CD4-positive, alpha-beta T cell treated with Interleukin-4 for 1 hour (primary cell): ENCODE measurements around the gene EEPD1.

Source experiments
- DNase-seq, 2 donors: peaks; one replicate each; pipeline ENCODE4 v3.0.0-alpha.2; 2020 to 2022

The EEPD1 gene

GRCh38 chr7:36349626-36350025 lies 196.6 kb downstream of the EEPD1 start:
- DNase-seq = no peak
